ENCODE results near the gene PTPDC1.
"Not testable (repeated sequence)": the region's sequence is repeated elsewhere in the genome, so short reads cannot be mapped to it uniquely, and the experiment has no call there.

PTPDC1 gene

GRCh38 chr9:94110821-94111252 lies 26.6 kb downstream of the PTPDC1 start:
- H3K9me3 ChIP-seq (ENCODE audit: control insufficient read depth, low read length) = no peaks in the 10 kb centered on the region
- no peak overlapping the region for H3K4me3 ChIP-seq (ENCODE audit: insufficient read depth, low read depth, low read length)
- H3K27me3 ChIP-seq (ENCODE audit: control insufficient read depth, insufficient read depth, low read length, poor library complexity, severe bottlenecking) = no peaks in the 10 kb centered on the region
- no peaks in the 10 kb centered on the region for H3K4me1 ChIP-seq (ENCODE audit: control insufficient read depth, insufficient read depth, low read length)
- 92 to 94% methylated on average over 2 to 3 of the region's 3 CpGs for WGBS, 2 experiments
- H3K27ac ChIP-seq (ENCODE audit: insufficient read depth, low read depth, low read length, poor library complexity, severe bottlenecking) = no peak overlapping the region
- no peaks in the 10 kb centered on the region for H3K36me3 ChIP-seq (ENCODE audit: control insufficient read depth, insufficient read depth, low read length)

- Histone ChIP-seq H3K4me3 (ENCODE audit: insufficient read depth, low read depth, low read length) (no peak overlapping the region), H3K27me3 (ENCODE audit: control insufficient read depth, insufficient read depth, low read length, poor library complexity, severe bottlenecking) (no peaks in the 10 kb centered on the region), H3K27ac (ENCODE audit: insufficient read depth, low read depth, low read length, poor library complexity, severe bottlenecking) (no peak overlapping the region), H3K9me3 (ENCODE audit: control insufficient read depth, low read length) (no peaks in the 10 kb centered on the region), H3K36me3 (ENCODE audit: control insufficient read depth, insufficient read depth, low read length) (no peaks in the 10 kb centered on the region), H3K4me1 (ENCODE audit: control insufficient read depth, insufficient read depth, low read length) (no peaks in the 10 kb centered on the region)
- 80 to 92% methylated on average over 2 of the region's 2 CpGs for whole genome bisulfite sequencing, 2 experiments
These were observed 27.2 kb downstream of the PTPDC1 start for GRCh38 chr9:94111446-94111845.

DNA sequence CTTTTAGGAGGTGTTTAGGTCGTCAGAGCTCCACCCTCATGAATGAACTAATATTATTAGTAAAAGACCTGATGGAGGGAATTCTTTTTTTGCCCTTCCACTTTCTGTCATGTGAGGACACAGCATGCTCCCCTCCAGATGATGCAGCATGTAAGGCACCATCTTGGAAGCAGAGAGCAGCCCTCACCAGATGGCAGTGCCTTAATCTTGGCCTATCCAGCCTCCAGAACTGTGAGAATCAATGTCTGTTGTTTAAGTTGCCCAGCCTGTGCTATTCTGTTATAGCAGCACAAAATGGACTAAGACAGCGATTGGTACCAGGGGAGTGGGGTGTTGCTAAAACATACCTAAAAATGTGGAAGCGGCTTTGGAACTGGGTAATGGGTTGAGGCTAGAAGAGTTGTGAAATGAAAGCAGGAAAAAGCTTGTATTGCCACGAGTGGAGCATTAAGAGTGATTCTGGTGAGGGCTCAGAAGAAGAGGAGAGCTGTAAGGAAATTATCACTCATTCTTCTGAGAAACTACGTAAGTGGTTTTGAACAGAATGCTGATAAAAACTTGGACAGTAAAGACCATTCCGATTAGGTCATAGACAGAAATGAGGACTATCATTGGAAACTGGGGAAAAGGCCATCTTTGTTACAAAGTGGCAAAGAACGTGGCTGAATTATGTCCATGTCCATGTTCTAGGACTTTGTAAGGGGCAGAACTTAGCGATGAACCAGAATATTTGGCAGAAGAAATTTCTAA lies 28.6 kb downstream of the PTPDC1 start:
- Histone ChIP-seq H3K27me3 (ENCODE audit: control insufficient read depth, insufficient read depth, low read length, poor library complexity, severe bottlenecking) (no peaks in the 10 kb centered on the region), H3K36me3 (ENCODE audit: control insufficient read depth, insufficient read depth, low read length) (no peaks in the 10 kb centered on the region), H3K27ac (ENCODE audit: insufficient read depth, low read depth, low read length, poor library complexity, severe bottlenecking) (no peak overlapping the region), H3K4me1 (ENCODE audit: control insufficient read depth, insufficient read depth, low read length) (no peaks in the 10 kb centered on the region), H3K9me3 (ENCODE audit: control insufficient read depth, low read length) (no peaks in the 10 kb centered on the region), H3K4me3 (ENCODE audit: insufficient read depth, low read depth, low read length) (no peak overlapping the region)
- WGBS, 2 experiments = 95% methylated on average over 7 to 8 of the region's 8 CpGs

DNA sequence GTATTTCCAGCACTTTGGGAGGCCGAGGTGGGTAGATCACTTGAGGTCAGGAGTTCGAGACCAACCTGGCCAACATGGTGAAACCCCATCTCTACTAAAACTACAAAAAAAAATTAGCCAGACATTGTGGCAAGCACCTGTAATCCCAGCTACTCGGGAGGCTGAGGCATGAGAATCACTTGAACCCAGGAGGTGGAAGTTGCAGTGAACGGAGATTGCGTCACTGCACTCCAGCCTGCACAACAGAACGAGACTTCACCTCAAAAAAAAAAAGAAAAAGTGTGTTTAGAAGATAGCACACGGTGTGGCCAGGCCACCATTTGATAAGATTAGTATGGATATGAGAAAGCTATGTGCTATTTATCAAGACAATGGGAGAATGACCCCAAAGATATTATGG lies 35.8 kb downstream of the PTPDC1 start:
- H3K4me3 ChIP-seq (ENCODE audit: insufficient read depth, low read depth, low read length); H3K27ac ChIP-seq (ENCODE audit: insufficient read depth, low read depth, low read length, poor library complexity, severe bottlenecking); H3K36me3 ChIP-seq (ENCODE audit: control insufficient read depth, insufficient read depth, low read length); H3K27me3 ChIP-seq (ENCODE audit: control insufficient read depth, insufficient read depth, low read length, poor library complexity, severe bottlenecking); H3K9me3 ChIP-seq (ENCODE audit: control insufficient read depth, low read length); H3K4me1 ChIP-seq (ENCODE audit: control insufficient read depth, insufficient read depth, low read length): not testable (repeated sequence)
- WGBS, 2 experiments = 88 to 94% methylated on average over 7 of the region's 7 CpGs

- Histone ChIP-seq H3K27me3 (ENCODE audit: control insufficient read depth, insufficient read depth, low read length, poor library complexity, severe bottlenecking) (no peaks in the 10 kb centered on the region), H3K4me3 (ENCODE audit: insufficient read depth, low read depth, low read length) (no peak overlapping the region), H3K27ac (ENCODE audit: insufficient read depth, low read depth, low read length, poor library complexity, severe bottlenecking) (no peak overlapping the region), H3K9me3 (ENCODE audit: control insufficient read depth, low read length) (no peaks in the 10 kb centered on the region), H3K36me3 (ENCODE audit: control insufficient read depth, insufficient read depth, low read length) (no peaks in the 10 kb centered on the region), H3K4me1 (ENCODE audit: control insufficient read depth, insufficient read depth, low read length) (no peaks in the 10 kb centered on the region)
- 93 to 95% methylated on average over 5 of the region's 5 CpGs for WGBS, 2 experiments
These were observed 36.7 kb downstream of the PTPDC1 start for GRCh38 chr9:94120854-94121376.

DNA sequence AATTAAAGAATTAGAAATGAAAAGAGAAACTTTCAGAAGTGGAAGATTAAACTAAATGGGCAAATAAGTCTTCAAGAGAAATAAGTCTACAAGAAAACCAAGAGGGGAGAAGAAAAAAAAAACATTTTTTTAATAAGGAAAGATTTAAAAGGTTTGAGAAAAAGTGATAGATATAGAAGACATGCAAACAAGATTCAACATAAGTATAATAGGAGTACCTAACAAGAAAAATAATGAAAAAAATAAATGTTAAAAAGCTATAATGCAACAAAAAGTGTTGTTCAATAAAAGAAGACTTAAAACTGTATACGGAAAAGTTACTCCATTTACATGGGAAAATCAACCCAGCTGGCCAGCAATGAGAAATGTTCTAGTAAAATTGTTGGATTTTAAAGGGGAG lies 42.6 kb downstream of the PTPDC1 start:
- H3K36me3 ChIP-seq (ENCODE audit: control insufficient read depth, insufficient read depth, low read length) = no peaks in the 10 kb centered on the region
- H3K9me3 ChIP-seq (ENCODE audit: control insufficient read depth, low read length) = no peaks in the 10 kb centered on the region
- no peak overlapping the region for H3K27ac ChIP-seq (ENCODE audit: insufficient read depth, low read depth, low read length, poor library complexity, severe bottlenecking)
- no peaks in the 10 kb centered on the region for H3K27me3 ChIP-seq (ENCODE audit: control insufficient read depth, insufficient read depth, low read length, poor library complexity, severe bottlenecking)
- no peak overlapping the region for H3K4me3 ChIP-seq (ENCODE audit: insufficient read depth, low read depth, low read length)
- WGBS, 2 experiments = 92 to 100% methylated on average over 1 of the region's 1 CpG
- H3K4me1 ChIP-seq (ENCODE audit: control insufficient read depth, insufficient read depth, low read length) = no peaks in the 10 kb centered on the region

- Histone ChIP-seq H3K4me1 (ENCODE audit: control insufficient read depth, insufficient read depth, low read length) (no peaks in the 10 kb centered on the region), H3K36me3 (ENCODE audit: control insufficient read depth, insufficient read depth, low read length) (no peaks in the 10 kb centered on the region), H3K27ac (ENCODE audit: insufficient read depth, low read depth, low read length, poor library complexity, severe bottlenecking) (no peak overlapping the region), H3K9me3 (ENCODE audit: control insufficient read depth, low read length) (no peaks in the 10 kb centered on the region), H3K27me3 (ENCODE audit: control insufficient read depth, insufficient read depth, low read length, poor library complexity, severe bottlenecking) (no peaks in the 10 kb centered on the region), H3K4me3 (ENCODE audit: insufficient read depth, low read depth, low read length) (no peak overlapping the region)
These were observed 43.5 kb downstream of the PTPDC1 start for GRCh38 chr9:94127806-94128205.

- H3K4me1 ChIP-seq (ENCODE audit: control insufficient read depth, insufficient read depth, low read length) = no peaks in the 10 kb centered on the region
- H3K27ac ChIP-seq (ENCODE audit: insufficient read depth, low read depth, low read length, poor library complexity, severe bottlenecking) = no peak overlapping the region
- H3K27me3 ChIP-seq (ENCODE audit: control insufficient read depth, insufficient read depth, low read length, poor library complexity, severe bottlenecking) = no peaks in the 10 kb centered on the region
- no peaks in the 10 kb centered on the region for H3K9me3 ChIP-seq (ENCODE audit: control insufficient read depth, low read length)
- no peak overlapping the region for H3K4me3 ChIP-seq (ENCODE audit: insufficient read depth, low read depth, low read length)
- H3K36me3 ChIP-seq (ENCODE audit: control insufficient read depth, insufficient read depth, low read length) = no peaks in the 10 kb centered on the region
These were observed 44.3 kb downstream of the PTPDC1 start for GRCh38 chr9:94128580-94128979.

DNA sequence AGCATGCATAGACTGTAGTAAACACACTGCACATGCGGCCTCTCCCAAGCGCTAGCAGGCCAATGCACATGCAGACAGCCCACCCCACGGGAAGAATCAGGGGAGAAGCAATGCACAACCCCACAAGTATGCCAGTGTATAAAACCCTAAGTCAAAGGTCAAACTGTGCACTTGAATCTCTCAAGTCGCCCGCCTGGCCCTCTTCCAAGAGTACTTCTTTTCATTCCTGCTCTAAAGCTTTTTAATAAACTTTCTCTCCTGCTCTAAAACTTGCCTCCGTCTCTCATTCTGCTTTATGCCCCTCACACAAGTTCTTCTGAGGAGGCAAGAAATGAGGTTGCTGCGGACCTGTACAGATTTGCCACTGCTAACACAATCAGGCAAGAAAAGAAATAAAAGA lies 50.4 kb downstream of the PTPDC1 start:
- 93 to 94% methylated on average over 7 of the region's 7 CpGs for WGBS, 2 experiments
- Histone ChIP-seq H3K9me3 (ENCODE audit: control insufficient read depth, low read length) (no peaks in the 10 kb centered on the region), H3K27me3 (ENCODE audit: control insufficient read depth, insufficient read depth, low read length, poor library complexity, severe bottlenecking) (no peaks in the 10 kb centered on the region), H3K4me1 (ENCODE audit: control insufficient read depth, insufficient read depth, low read length) (no peaks in the 10 kb centered on the region), H3K4me3 (ENCODE audit: insufficient read depth, low read depth, low read length) (no peak overlapping the region), H3K36me3 (ENCODE audit: control insufficient read depth, insufficient read depth, low read length) (no peaks in the 10 kb centered on the region), H3K27ac (ENCODE audit: insufficient read depth, low read depth, low read length, poor library complexity, severe bottlenecking) (no peak overlapping the region)

DNA sequence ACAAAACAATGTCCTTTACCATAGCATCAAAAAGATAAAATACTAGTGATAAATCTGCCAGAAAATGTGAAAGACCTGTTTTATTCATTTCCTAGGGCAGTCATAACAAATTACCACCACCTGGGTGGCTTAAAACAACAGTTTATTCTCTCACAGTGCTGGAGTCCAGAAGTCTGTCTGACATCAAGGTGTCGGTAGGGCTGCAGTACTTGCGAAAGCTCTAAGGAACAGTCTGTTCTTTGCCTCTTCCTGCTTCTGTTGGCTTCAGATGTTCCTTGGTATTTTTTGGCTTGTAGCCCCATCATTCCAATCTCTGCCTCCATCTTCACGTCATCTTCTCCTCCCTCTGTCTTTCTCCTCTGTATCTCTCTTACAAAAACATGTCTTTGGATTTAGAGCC lies 51.0 kb downstream of the PTPDC1 start:
- 89 to 94% methylated on average over 3 of the region's 3 CpGs for WGBS, 2 experiments
- Histone ChIP-seq H3K4me1 (ENCODE audit: control insufficient read depth, insufficient read depth, low read length) (no peaks in the 10 kb centered on the region), H3K9me3 (ENCODE audit: control insufficient read depth, low read length) (no peaks in the 10 kb centered on the region), H3K27me3 (ENCODE audit: control insufficient read depth, insufficient read depth, low read length, poor library complexity, severe bottlenecking) (no peaks in the 10 kb centered on the region), H3K36me3 (ENCODE audit: control insufficient read depth, insufficient read depth, low read length) (no peaks in the 10 kb centered on the region), H3K4me3 (ENCODE audit: insufficient read depth, low read depth, low read length) (no peak overlapping the region), H3K27ac (ENCODE audit: insufficient read depth, low read depth, low read length, poor library complexity, severe bottlenecking) (no peak overlapping the region)
